ENCODE results near the gene LGALSL. TPM values are rescaled to one million over a fixed set of nuclear protein-coding genes. Genes with fewer than 3 reads are reported as not detected.

The LGALSL gene
- polyA plus RNA-seq, 1 donor (not counting 4 experiments of a cell fraction or from before 2014, with no cell fraction given): 55.4 TPM

DNA sequence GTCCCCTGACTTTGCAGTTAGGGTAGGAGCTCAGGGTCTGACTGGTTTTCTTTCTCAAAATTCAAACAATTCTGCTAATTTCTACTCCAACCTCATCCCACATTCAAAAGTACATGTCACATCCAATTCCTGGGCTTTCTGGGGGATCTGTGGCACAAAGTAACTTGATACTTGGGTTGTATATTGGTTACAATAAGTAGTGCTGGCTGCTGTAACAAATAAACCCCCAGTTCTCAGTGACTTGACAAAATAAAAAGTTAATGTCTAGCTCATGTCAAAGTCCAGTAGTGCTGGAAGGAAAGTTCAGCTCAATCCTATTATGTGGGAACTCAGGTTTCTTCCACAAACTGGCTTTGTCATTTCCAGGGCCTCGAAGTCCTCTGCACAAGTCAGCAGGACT is 23.1 kb downstream of the LGALSL start:
- TF ChIP-seq EZH2 (IDR thresholded peaks at IDR 0.05; ENCODE audit: low read length): no peak
- TF ChIP-seq, protein P1, sequence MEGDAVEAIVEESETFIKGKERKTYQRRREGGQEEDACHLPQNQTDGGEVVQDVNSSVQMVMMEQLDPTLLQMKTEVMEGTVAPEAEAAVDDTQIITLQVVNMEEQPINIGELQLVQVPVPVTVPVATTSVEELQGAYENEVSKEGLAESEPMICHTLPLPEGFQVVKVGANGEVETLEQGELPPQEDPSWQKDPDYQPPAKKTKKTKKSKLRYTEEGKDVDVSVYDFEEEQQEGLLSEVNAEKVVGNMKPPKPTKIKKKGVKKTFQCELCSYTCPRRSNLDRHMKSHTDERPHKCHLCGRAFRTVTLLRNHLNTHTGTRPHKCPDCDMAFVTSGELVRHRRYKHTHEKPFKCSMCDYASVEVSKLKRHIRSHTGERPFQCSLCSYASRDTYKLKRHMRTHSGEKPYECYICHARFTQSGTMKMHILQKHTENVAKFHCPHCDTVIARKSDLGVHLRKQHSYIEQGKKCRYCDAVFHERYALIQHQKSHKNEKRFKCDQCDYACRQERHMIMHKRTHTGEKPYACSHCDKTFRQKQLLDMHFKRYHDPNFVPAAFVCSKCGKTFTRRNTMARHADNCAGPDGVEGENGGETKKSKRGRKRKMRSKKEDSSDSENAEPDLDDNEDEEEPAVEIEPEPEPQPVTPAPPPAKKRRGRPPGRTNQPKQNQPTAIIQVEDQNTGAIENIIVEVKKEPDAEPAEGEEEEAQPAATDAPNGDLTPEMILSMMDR (optimal IDR thresholded peaks at IDR 0.05 in 1 of 3, IDR thresholded peaks at IDR 0.05 in 1 of 3, conservative IDR thresholded peaks at IDR 0.05 in 1 of 3; ENCODE audit: extremely low read depth in 1 of 3, insufficient read depth in 2 of 3, low read length in 3 of 3): no peak

DNA sequence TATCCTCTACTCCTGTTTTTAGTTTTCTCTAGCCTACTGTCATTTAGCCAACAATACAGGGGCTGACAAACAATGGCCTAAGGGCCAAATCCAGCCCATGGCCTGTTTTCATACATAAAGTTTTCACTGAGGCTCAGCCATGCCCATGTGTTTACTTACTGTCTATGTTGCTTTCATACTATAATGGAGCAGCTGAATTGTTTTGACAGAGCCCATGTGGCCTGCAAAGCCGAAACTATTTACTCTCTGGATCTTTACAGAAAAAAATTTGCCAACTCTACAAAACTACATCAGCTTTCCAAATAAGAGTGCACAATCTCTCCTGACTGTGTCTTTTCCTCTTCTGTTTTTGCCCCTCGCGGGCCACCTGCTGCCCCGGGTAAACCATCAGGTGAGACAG is 24.0 kb downstream of the LGALSL start:
- TF ChIP-seq, protein P1 (optimal IDR thresholded peaks at IDR 0.05 in 1 of 3, IDR thresholded peaks at IDR 0.05 in 1 of 3, conservative IDR thresholded peaks at IDR 0.05 in 1 of 3; ENCODE audit: extremely low read depth in 1 of 3, insufficient read depth in 2 of 3, low read length in 3 of 3): no peak
- no peak for TF ChIP-seq EZH2 (IDR thresholded peaks at IDR 0.05; ENCODE audit: low read length)
- no peaks in the 10 kb centered on the region for H3K9me3 ChIP-seq (ENCODE audit: control insufficient read depth, low read depth, low read length)
- no peak overlapping the region for H3K4me3 ChIP-seq (ENCODE audit: control insufficient read depth in 2 of 3, extremely low read depth in 1 of 3, insufficient read depth in 2 of 3, low read depth in 1 of 3, low read length in 3 of 3)
- H3K27me3 ChIP-seq (ENCODE audit: control insufficient read depth, extremely low read depth, insufficient read depth, low read length): no peaks in the 10 kb centered on the region
- DNase-seq (ENCODE audit: low read depth, low spot score) (no peak), FAIRE-seq (no peak)
- no peak overlapping the region for H2AFZ ChIP-seq (ENCODE audit: control insufficient read depth, low read length)
- H3K4me1 ChIP-seq (ENCODE audit: control insufficient read depth, extremely low read depth, insufficient read depth, low read length): peaks cover 15% of the 10 kb centered on the region
- no peaks in the 10 kb centered on the region for H3K79me2 ChIP-seq (ENCODE audit: control insufficient read depth, insufficient read depth, low read length)
- H3K9ac ChIP-seq (ENCODE audit: control insufficient read depth, extremely low read depth, insufficient read depth, low read length): no peak overlapping the region
- dilution Hi-C loops (cut with MboI; ENCODE audit: extremely low pct_ligation_motif_present, low sequenced_read_pairs): no loop called here
- H4K20me1 ChIP-seq (ENCODE audit: control insufficient read depth, extremely low read depth, insufficient read depth, low read length): no peaks in the 10 kb centered on the region
- H3K4me2 ChIP-seq (ENCODE audit: control insufficient read depth, extremely low read depth, insufficient read depth, low read depth, low read length): no peak overlapping the region
- H3K9me1 ChIP-seq (ENCODE audit: control insufficient read depth, extremely low read depth, insufficient read depth, low read length): no peaks in the 10 kb centered on the region
- no peaks in the 10 kb centered on the region for H3K36me3 ChIP-seq (ENCODE audit: control insufficient read depth in 2 of 2, extremely low read depth in 1 of 2, insufficient read depth in 2 of 2, low read length in 2 of 2)
- H3K27ac ChIP-seq (ENCODE audit: control insufficient read depth, insufficient read depth, low read length): no peak overlapping the region

More for the DNA sequence above, 23.1 kb downstream of the LGALSL start:
- no peaks in the 10 kb centered on the region for H3K27me3 ChIP-seq (ENCODE audit: control insufficient read depth, extremely low read depth, insufficient read depth, low read length)
- no peak overlapping the region for H3K9ac ChIP-seq (ENCODE audit: control insufficient read depth, extremely low read depth, insufficient read depth, low read length)
- H3K9me1 ChIP-seq (ENCODE audit: control insufficient read depth, extremely low read depth, insufficient read depth, low read length): no peaks in the 10 kb centered on the region
- no peaks in the 10 kb centered on the region for H3K36me3 ChIP-seq (ENCODE audit: control insufficient read depth in 2 of 2, extremely low read depth in 1 of 2, insufficient read depth in 2 of 2, low read length in 2 of 2)
- H3K4me2 ChIP-seq (ENCODE audit: control insufficient read depth, extremely low read depth, insufficient read depth, low read depth, low read length): no peak overlapping the region
- H3K4me3 ChIP-seq (ENCODE audit: control insufficient read depth in 2 of 3, extremely low read depth in 1 of 3, insufficient read depth in 2 of 3, low read depth in 1 of 3, low read length in 3 of 3): no peak overlapping the region
- FAIRE-seq (no peak), DNase-seq (ENCODE audit: low read depth, low spot score) (no peak)
- H4K20me1 ChIP-seq (ENCODE audit: control insufficient read depth, extremely low read depth, insufficient read depth, low read length): no peaks in the 10 kb centered on the region
- dilution Hi-C loops (cut with MboI; ENCODE audit: extremely low pct_ligation_motif_present, low sequenced_read_pairs): no loop called here
- no peaks in the 10 kb centered on the region for H3K9me3 ChIP-seq (ENCODE audit: control insufficient read depth, low read depth, low read length)
- no peaks in the 10 kb centered on the region for H3K79me2 ChIP-seq (ENCODE audit: control insufficient read depth, insufficient read depth, low read length)
- H3K4me1 ChIP-seq (ENCODE audit: control insufficient read depth, extremely low read depth, insufficient read depth, low read length): peaks cover 10% of the 10 kb centered on the region
- no peak overlapping the region for H2AFZ ChIP-seq (ENCODE audit: control insufficient read depth, low read length)
- no peak overlapping the region for H3K27ac ChIP-seq (ENCODE audit: control insufficient read depth, insufficient read depth, low read length)
